Right renal cortex interstitium (tissue), 3 donors: ENCODE results near the gene PIK3CG. TPM values are rescaled to one million over a fixed set of nuclear protein-coding genes. Genes with fewer than 3 reads are reported as not detected.
"Not testable (repeated sequence)": the region's sequence is repeated elsewhere in the genome, so short reads cannot be mapped to it uniquely, and the experiment has no call there.

Experiments used
- DNase-seq, 3 donors: peaks; one replicate each; pipeline ENCODE4 v3.0.0-alpha.2; 2013; ENCODE audit warnings: low read depth in 3 of 3, low spot score in 2 of 3
- polyA plus RNA-seq, 3 donors: library from polyadenylated mRNA; unstranded; fragments of 120-200 nt; gene quantifications; one replicate each; pipeline ENCODE4 v1.2.1, GENCODE V29; 2013; ENCODE audit not compliant: insufficient read length in 3 of 3

PIK3CG gene
- 1 to 10 TPM; 2.8 to 3.5 (median 3.3) TPM for polyA plus RNA-seq

DNA sequence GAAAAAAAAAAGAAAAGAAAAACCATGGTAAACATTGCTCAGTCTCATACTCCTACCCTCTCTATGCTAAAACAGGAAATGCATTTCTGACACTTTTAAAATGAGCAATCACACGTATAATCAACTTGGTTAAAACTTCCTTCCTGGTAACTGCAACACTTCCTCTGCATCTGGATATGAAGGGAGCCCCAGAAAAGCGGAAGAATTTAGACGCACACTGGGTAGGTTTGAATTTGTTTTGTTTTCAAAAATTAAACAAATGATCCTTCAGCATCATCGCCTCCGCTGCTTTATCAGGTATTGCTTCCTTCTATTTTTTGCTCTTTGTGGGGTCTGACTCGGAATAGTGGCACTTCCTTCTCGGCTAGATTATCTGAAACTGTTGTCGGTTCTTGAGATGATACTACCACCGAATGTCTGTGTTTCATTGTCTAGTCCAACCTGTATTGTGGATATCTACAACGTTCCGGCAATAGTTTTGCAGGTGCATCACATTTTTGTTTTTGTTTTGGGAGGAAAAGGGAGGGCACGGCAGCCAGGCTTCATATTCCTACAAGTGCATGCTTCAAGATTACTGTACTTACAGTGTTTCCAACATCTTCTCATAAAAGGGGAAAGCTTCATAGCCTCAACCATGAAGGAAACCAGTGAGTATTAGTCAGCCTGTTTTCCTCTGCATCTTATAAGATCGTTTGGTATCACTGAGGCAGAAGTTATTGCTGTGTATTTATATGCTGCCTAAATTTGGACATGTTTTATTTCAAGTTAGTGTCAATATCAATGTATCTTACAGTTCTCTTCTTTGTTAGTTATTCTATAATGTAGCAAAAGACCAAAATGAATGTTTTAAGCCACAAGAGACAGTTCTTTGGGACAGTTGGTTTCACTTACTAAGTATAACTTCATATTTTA, at the start of gene PIK3CG:
Gene PIK3CG (plus strand): TSS at position 153 of the 912 bp plus-strand sequence. CDS start 2,280 bp downstream, outside the sequence.
- no peak for DNase-seq

DNA sequence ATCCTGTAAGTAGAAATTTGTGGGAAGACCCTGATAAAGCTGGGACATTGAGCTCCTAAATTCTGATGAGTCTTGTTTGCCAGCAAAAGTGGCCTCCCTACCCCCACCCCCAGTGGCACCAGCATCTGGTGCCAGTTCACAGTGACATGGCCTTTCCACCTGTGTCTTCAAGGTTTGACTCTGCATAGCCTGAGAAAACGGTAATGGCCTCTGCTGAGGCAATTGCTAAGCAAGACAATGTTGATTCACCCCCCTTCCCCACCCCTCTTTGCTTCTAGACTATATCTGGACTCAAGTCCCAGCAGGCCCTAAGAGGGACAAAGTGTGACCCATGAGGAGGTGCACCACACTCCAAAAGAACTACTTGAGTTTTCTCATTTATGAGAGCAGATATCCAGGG, 48.0 kb upstream of the PIK3CG start:
- no peak for DNase-seq

DNA sequence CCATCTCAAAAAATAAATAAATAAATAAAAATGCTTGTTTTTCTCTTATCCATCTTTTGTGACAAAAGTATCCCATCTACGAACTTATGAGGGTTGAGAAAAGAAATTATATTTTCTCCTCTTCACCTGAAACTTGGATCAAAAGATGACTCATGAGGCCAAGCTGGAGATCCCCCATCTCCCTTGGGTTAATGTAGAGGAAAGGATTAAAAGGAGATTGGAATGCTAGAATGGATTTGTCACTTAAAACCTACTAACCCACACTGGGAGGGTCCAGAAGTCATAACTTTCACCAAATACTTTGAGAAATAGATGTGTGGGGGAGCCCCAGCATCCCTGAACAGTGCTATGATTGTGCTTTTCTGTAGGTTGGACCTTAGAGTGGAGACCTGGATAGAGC, 46.3 kb upstream of the PIK3CG start:
- no peak for DNase-seq

DNA sequence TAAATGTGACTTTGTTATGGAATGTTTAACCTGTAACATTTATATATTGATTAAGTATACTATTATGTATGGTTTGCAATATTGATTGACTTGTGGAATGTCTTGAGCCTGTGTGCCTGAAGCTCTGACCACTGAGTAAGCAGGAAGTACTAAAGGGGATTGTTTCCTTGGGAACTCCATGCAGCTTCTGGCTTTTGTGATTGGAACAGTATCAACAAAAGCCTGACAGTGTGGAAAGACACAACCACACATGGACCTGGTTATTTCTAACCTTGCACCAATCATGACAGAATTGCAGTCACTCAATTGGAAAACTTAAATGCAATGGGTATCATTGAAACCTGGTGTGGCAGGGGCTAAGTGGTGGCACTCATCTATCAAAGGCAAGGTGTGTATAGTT, 45.5 kb upstream of the PIK3CG start:
- DNase-seq = no peak

DNA sequence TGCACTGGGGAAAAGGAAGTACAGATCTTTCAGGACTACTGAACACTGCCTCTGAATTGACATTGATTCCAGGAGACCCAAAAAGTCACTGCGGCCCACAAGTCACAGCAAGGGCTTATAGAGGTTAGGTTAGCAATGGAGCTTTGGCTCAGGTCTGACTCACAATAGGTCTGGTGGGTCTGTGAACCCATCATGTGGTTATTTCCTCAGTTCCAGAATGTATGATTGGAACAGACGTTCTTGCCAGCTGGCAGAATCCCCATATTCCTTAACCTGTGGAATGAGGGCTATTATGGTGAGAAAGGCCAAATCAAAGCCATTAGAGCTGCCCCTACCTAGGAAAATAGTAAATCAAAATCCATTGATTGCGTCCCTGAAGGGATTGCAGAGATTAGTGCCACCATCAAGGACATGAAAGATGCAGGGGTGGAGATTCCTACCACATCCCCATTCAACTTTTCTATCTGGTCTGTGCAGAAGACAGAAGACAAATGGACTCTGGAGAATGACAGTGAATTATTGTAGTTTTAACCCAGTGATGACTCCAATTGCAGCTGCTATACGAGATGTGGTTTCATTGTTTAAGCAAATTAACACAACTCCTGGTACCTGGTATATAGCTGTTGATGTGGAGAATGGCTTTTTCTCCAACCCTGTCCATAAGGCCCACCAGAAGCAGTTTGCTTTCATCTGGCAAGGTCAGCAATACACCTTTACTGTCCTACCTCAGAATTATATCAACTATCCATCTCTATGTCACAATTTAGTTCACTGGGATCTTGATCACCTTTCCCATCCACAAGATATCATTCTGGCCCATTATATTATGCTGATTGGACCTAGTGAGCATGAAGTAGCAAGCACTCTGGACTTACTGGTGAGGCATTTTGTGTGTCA, 44.5 kb upstream of the PIK3CG start:
- no peak for DNase-seq

DNA sequence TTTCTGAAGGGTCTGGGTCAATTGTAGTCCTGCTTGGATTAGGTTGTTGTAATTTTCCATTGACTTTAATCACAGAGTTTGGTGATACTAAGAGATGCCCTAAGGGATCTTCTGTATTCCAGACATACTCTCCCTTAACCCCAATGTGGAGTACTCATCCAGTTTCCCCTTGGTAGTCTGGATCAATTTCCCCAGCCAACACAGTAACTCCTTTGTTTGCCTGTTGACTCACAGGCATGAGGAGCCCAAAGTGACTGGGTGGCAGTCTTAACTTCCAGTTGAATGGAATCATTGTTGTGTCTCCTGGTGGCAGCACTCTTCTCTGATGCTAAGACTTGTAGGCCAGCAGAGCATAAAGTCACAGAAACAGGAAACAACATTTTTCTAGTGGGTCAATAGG, 41.5 kb upstream of the PIK3CG start:
- no peak for DNase-seq

DNA sequence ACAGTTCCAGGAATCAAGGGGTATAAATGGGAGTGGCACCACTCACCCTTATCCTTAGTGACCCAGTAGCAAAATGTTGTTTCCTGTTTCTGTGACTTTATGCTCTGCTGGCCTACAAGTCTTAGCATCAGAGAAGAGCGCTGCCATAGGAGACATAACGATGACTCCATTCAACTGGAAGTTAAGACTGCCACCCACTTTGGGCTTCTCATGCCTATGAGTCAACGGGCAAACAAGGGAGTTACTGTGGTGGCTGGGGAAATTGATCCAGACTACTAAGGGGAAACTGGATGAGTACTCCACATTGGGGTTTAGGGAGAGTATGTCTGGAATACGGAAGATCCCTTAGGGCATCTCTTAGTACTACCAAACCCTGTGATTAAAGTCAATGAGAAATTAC, 40.6 kb upstream of the PIK3CG start:
- DNase-seq = no peak

DNA sequence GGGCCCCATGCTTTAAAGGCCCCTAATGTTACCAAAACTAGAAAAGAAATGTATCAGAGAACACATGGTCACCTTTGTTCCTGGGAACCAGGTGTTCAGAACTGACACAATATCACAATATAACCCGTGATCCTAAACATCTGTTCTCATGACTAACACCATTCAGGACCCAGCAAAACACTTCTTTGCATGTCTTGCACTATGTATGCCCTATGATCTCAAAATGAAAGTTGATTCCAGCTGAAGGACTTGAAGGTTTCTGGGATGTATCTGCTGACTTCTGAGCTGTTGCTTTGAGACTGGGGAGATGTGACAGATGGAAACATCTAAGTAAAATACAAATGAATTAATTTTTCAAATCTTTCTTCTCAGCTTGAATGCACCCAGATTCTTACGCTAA, 37.5 kb upstream of the PIK3CG start:
- DNase-seq = no peak

DNA sequence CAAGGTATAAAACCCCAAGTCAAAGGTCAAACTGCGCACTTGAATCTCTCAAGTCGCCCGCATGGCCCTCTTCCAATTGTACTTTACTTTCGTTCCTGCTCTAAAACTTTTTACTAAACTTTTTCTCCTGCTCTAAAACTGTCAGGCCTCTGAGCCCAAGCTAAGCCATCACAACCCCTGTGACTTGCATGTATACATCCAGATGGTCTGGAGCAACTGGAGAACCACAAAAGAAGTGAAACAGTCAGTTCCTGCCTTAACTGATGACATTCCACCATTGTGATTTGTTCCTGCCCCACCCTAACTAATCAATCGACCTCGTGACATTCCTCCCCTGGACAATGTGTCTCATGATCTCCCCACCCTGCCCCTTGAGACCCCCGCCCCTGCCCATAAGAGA, 35.6 kb upstream of the PIK3CG start:
- no peak for DNase-seq

DNA sequence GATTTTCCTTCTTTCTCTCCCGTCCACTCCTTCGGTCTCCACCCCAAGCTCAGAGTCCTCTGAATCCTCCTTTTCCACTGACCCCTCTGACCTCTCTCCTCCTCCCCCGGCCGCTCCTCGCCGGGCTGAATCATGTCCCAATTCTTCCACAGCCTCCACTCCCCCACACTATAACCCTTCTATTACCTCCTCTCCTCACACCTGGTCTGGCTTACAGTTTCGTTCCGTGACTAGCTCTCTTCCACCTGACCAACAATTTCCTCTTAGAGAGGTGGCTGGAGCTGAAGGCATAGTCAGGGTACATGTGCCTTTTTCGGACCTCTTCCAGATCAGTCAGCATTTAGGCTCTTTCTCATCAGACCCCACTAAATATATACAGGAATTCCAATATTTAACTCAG, 34.2 kb upstream of the PIK3CG start:
- DNase-seq = not testable (repeated sequence)

DNA sequence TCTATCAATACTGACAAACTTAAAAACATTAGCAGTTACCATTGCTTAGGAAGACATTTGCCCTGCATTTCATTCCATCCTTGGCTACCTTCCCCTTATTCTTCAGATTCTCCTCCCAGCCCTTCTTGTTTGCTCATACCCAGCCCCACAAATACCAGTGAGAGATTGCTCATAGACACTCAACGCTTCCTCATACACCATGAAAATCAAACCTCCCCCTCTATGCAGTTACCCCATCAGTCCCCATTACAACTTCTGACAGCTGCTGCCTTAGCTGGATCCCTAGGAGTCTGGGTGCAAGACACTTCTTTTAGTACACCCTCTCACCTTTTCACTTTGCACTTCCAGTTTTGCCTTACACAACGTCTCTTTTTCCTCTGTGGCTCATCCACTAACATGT, 28.3 kb upstream of the PIK3CG start:
- no peak for DNase-seq

DNA sequence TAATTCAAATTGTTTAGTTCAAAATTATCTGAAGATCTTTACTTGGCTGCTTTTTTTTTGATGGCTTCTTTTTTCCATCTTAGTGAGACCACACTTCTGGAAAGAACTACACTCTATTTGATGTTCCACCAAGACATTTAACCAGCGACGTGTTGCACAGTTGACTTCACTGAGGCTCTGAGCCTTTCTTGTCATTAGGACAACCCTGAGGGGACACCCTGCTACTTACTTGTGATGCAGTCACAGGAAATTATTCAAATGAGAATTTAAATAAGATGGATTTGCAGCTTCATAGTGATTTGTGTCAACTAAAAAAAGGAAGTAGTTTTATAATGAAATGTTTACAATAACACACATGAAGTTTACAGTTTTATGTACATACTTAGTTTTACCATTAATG, 25.6 kb upstream of the PIK3CG start:
- no peak for DNase-seq

DNA sequence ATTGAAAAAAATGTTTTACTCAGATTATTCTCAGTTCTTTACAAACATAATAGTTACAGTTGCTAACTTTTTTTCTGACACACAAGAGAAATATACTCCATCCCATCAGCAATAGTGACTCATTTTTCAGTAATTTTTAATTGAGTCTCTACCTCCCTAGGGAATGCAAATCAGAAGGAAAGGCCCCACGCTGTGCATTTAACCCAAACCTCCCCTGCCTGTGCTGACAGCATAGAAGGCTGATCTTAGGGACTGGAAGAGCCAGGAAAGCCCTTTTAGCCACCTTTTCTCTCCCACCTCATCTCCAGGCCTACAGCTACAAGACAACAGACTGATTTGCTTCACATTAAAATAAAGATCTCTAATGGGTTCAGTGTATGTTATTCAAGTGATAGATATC, 24.7 kb upstream of the PIK3CG start:
- DNase-seq = no peak

DNA sequence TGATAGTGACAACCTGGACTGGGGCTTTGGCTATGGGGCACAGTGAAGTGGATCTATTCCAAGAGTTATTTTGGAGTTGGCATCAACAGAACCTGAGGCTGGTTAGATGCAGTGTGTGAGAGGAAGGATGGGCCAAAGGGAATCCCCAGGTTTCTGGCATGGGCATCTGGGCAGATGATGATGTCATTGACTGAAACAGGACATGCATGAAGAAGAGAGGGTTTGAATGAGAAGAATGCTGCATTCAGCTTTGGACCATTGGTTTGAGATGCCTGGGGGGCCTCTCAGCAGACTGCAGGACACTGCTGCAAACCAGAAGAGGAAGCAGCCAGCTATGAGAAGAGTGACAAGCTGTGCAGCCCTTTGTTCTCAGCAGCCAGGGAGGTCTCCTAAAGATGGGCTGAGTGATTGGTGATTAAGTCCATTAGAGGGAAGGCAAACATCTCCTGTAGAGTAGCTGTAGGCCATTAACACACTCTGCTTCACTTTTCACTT, 23.1 kb upstream of the PIK3CG start:
- no peak for DNase-seq

DNA sequence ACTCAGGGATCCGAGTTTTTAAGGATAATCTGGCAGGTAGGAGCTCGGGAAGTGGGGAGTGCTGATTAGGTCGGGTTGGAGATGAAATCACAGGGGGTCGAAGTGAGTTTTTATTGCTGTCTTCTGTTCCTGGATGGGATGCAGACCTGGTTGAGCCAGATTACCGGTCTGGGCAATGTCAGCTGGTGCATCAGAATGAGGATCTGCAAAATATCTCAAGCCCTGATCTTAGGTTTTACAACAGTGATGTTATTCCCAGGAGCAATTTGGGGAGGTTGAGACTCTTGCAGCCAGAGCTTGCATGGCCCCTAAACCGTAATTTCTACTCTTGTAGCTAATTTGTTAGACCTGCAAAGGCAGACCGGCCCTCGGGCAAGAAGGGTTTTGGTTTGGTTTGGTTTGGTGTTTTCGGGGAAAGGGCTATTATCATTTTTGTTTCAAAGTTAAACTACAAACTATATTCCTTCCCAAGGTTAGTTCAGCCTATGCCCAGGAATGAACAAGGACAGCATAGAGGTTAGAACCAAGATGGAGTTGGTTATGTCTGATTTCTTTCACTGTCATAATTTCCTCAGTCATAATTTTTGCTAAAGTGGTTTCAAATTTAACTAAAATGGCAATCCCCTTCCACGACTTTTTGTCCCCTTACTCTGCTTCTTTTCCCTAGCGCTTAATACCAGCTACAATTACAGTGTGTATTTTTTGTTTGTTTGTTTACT, 20.6 kb upstream of the PIK3CG start:
- DNase-seq = no peak

DNA sequence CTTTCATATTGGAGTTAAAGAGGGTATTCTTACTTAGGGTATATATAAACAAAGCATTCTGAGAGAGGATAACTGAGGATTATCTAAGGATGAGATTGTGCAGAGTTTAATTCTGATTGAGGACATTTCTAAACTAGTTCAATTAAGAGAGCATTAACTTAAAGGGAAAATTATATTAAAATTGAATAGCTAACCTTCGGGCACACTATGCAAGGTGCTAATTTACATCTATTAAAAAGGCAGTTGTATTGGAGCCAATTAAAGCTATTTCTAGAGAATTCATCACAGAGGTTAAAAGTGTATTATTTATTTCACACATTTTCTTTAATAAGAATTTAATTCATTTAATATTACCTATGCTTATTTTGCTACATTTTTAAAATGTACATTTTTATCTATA, 17.0 kb upstream of the PIK3CG start:
- DNase-seq = no peak

DNA sequence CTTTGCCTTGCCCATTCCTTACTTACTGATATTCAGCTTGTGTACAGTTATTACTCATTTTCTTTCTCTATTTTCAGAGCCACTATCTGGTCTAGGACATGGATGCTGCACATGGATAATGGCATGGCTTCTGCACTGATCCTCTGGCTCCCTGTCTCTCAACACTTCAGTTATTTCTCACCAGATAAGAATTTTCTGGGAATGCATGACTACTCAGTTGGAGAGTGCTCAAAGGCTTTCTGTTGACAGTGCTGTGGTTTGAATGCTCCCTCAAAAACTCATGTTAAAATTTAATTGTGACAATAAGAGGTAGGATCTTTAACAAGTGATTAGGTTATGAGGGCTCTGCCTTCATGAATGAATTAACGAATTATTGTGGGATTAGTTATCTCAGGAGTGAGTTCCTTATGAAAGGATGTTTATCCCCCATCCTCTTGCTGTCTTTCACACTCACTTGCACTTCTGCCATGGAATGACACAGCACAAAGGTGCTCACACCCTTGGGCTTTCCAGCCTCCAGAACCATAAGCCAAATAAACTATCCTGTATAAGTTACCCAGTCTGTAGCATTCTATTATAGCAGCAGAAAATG, 16.1 kb upstream of the PIK3CG start:
- no peak for DNase-seq

DNA sequence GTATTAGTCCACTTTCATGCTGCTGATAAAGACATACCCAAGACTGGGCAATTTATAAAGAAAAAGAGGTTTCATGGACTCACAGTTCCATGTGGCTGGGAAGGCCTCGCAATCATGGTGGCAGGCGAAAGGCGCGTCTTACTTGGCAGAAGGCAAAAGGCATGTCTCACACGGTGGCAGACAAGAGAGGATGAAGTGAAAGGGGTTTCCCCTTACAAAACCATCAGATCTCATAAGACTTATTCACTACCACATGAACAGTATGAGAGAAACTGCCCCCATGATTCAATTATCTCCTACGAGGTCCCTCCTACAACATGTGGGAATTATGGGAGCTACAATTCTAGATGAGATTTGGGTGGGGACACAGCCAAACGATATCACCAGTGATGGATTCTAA, 13.4 kb upstream of the PIK3CG start:
- DNase-seq = not testable (repeated sequence)

DNA sequence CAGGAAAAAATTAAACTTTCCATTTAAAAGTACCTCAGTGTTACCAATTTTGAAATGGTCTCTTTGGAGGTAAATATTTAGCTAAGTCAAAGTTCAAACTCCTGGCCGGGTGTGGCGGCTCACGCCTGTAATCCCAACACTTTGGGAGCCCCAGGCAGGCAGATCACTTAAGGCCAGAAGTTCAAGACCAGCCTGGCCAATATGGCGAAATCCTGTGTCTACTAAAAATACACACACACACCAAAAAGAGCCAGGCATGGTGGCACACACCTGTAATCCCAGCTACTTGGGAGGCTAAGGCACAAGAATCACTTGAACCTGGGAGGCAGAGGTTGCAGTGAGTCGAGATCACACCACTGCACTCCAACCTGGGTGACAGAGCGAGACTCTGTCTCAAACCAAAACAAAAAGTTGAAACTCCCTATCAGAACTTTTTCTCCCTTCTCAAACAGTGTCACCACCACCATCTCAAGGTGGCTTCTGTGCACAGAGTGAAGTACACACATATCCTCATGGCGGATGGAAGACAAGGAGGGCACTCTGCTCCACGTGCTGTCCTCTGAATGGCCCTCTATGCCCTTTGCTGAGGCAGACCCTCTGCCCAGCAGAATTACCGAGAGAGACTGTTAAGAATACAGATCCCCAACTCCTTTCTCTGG, 11.7 kb upstream of the PIK3CG start:
- DNase-seq = no peak
